Measurements from ENCODE around the gene CDH23. TPM values are rescaled to one million over a fixed set of nuclear protein-coding genes. Genes with fewer than 3 reads are reported as not detected.

Gene CDH23
- total and polyA plus RNA-seq, 12 donors = 1.7 to 20.2 (median 7.8) TPM

DNA sequence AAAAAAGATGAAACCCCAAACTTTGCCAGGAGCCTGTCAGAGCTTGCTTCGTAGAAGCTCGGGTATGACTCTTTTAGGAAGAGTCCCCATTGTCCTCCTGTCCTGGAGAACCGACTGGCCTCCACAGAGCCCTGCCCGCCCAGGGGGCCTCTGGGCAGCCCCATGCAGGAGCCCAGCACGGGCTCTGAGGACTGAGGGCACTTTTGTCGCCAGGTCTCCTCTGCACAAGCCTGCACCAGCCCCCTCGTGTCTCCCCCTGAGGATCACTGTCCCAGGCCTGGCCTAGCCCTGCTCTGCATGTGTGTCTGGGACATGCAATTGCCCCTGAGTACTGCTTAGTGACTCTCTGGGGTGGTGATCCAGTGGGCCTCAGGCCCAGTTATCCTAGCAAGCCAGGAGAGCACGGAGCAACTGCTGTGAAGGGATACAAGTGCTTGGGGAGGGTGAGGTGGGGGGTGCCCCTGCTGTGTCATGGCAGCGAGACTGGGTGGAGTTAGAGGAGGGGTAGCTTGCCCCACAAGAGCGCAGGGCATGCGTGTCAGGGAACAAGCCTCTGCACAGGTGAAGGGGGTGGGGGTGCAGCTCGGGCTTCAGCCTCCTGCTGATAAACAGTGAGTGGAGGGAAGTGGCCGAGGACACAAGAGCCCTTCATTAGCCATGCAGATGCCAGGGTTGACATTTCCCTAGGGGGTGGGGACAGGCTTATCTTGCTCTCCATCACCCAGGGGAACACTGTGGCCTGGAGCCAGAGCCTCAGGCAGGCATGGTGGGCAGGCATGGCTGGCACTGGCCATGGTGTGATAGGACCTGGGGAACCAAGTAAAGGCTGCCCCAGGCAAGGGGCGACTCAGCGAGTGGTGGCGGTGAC is 179.4 kb downstream of the CDH23 start:
- Histone ChIP-seq H3K4me3 (no peak overlapping the region), H3K36me3 (replicated peaks in 1 of 2) (no peaks in the 10 kb centered on the region), H3K9me3 (replicated peaks in 1 of 3) (no peaks in the 10 kb centered on the region), H3K27me3 (peaks cover 3% of the 10 kb centered on the region), H3K27ac (no peak overlapping the region), H3K4me1 (replicated peaks in 1 of 2) (no peaks in the 10 kb centered on the region)
- no peak for DNase-seq
- intact Hi-C loops (cut with DNase I) = no loop called here
- 79 to 85% (median 79%) methylated on average over 8 to 16 of the region's 16 CpGs for WGBS, 4 donors
- TF ChIP-seq, protein P1, sequence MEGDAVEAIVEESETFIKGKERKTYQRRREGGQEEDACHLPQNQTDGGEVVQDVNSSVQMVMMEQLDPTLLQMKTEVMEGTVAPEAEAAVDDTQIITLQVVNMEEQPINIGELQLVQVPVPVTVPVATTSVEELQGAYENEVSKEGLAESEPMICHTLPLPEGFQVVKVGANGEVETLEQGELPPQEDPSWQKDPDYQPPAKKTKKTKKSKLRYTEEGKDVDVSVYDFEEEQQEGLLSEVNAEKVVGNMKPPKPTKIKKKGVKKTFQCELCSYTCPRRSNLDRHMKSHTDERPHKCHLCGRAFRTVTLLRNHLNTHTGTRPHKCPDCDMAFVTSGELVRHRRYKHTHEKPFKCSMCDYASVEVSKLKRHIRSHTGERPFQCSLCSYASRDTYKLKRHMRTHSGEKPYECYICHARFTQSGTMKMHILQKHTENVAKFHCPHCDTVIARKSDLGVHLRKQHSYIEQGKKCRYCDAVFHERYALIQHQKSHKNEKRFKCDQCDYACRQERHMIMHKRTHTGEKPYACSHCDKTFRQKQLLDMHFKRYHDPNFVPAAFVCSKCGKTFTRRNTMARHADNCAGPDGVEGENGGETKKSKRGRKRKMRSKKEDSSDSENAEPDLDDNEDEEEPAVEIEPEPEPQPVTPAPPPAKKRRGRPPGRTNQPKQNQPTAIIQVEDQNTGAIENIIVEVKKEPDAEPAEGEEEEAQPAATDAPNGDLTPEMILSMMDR (IDR thresholded peaks at IDR 0.05) = no peak
- TF ChIP-seq POLR2A (IDR thresholded peaks at IDR 0.05) = no peak

DNA sequence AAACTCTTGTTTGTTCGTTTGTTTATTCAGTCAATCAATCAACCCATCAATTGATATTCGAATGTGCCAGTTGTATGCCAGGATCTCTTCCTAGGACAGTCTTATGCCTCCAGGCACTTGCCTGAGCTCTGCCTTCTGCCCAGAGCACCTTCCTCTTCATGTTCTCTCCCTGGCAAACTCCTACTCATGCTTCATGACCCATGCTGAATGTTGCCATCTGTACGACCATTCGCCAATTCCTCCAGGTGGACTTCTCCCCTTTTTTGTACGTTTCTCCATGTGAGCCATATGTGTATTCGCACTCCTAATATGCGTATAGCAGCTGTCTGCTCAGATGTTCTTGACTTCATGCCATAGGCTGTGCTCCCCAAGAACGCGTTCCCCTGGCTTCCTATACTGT is 180.1 kb downstream of the CDH23 start:
- Histone ChIP-seq H3K27me3 (peaks cover 7% of the 10 kb centered on the region), H3K36me3 (replicated peaks in 1 of 2) (no peaks in the 10 kb centered on the region), H3K4me1 (replicated peaks in 1 of 2) (no peaks in the 10 kb centered on the region), H3K9me3 (replicated peaks in 1 of 3) (no peaks in the 10 kb centered on the region), H3K4me3 (no peak overlapping the region), H3K27ac (no peak overlapping the region)
- no peak for TF ChIP-seq POLR2A (IDR thresholded peaks at IDR 0.05)
- TF ChIP-seq, protein P1 (IDR thresholded peaks at IDR 0.05) = no peak
- 90 to 93% (median 91%) methylated on average over 9 of the region's 9 CpGs for WGBS, 4 donors
- intact Hi-C loops (cut with DNase I) = no loop called here
- DNase-seq = no peak

DNA sequence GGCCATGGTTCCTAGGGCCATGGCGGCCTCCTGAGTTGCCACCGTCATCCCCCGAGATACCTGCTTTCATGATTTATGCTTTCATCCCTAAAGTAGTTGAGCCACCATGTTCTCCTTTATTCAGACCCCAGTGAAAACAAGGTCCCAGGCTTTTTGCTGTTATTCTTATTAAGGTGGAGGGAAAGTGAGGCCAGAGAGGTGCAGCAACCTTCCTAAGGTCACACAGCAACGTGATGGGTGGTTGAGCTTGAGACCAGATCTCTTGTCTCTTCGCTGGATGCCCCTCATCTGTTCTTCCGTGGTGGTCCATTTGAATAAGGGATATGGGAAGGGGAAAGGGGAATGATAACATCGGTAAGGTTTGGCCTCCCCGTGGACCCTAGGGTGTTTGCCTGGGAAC is 180.6 kb downstream of the CDH23 start:
- Histone ChIP-seq H3K27ac (no peak overlapping the region), H3K4me3 (no peak overlapping the region), H3K36me3 (replicated peaks in 1 of 2) (no peaks in the 10 kb centered on the region), H3K27me3 (peaks cover 7% of the 10 kb centered on the region), H3K4me1 (replicated peaks in 1 of 2) (no peaks in the 10 kb centered on the region), H3K9me3 (replicated peaks in 1 of 3) (no peaks in the 10 kb centered on the region)
- intact Hi-C loops (cut with DNase I) = no loop called here
- TF ChIP-seq POLR2A (IDR thresholded peaks at IDR 0.05) = no peak
- TF ChIP-seq, protein P1 (IDR thresholded peaks at IDR 0.05) = no peak
- DNase-seq = no peak
- 89 to 93% (median 90%) methylated on average over 8 of the region's 8 CpGs for WGBS, 4 donors

DNA sequence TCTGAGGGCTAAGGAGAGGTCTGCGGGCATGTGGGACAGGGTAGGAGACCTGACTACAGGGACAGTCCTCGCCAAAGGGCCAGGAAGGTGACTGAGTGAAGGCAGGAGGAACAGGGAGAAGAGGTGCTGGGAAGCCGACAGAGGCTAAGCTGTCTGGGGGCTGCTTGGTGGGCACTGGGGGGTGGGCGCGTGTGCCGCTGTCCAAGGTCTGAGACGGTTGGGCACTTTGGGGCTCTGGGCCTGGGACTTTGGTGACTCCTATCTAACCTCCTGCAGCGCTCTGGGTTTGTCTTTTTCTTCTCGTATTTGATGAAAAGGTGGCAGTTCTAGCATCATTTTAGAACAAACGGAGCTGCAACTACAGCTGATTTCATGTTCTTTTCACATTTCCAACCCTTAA is 181.3 kb downstream of the CDH23 start:
- H3K4me3 ChIP-seq = no peak overlapping the region
- 65 to 79% (median 72%) methylated on average over 10 of the region's 10 CpGs for WGBS, 4 donors
- no peaks in the 10 kb centered on the region for H3K36me3 ChIP-seq (replicated peaks in 1 of 2)
- H3K27ac ChIP-seq = no peak overlapping the region
- no peaks in the 10 kb centered on the region for H3K9me3 ChIP-seq (replicated peaks in 1 of 3)
- TF ChIP-seq, protein P1 (IDR thresholded peaks at IDR 0.05) = no peak
- TF ChIP-seq POLR2A (IDR thresholded peaks at IDR 0.05) = no peak
- no peak for DNase-seq
- intact Hi-C loops (cut with DNase I) = no loop called here
- no peaks in the 10 kb centered on the region for H3K4me1 ChIP-seq (replicated peaks in 1 of 2)
- H3K27me3 ChIP-seq = peaks cover 7% of the 10 kb centered on the region

Measured in adrenal gland (tissue), 12 donors.